OCI-LY1 (cell line): ENCODE data around the gene ASB15.

ENCODE experiments used
- H2AFZ ChIP-seq: fragments of 200-600 bp; sonication (generic), shearing (Covaris generic); 2 replicates; pipeline ENCODE4 v1.6.0; 2014; ENCODE audit warnings: antibody characterized with exemption, mild to moderate bottlenecking, low read length
- H3F3A ChIP-seq: fragments of 200-600 bp; sonication (generic), shearing (Covaris generic); 2 replicates; pipeline ENCODE4 v1.6.0; 2014; ENCODE audit warnings: mild to moderate bottlenecking, antibody characterized with exemption, low read length, moderate library complexity; ENCODE audit not compliant: insufficient read depth
- H3K27ac ChIP-seq: fragments of 200-600 bp; sonication (generic); 2 replicates; pipeline ENCODE4 v1.5.1; 2014; ENCODE audit warnings: low read length, mixed run types, mild to moderate bottlenecking, low read depth; ENCODE audit not compliant: poor library complexity, severe bottlenecking
- H3K27me3 ChIP-seq: fragments of 200-600 bp; sonication (generic); 2 replicates; pipeline ENCODE4 v1.6.0; 2014; ENCODE audit warnings: antibody characterized with exemption, mild to moderate bottlenecking, low read length, moderate library complexity; ENCODE audit not compliant: insufficient read depth
- H3K36me3 ChIP-seq: fragments of 200-600 bp; sonication (generic); 2 replicates; pipeline ENCODE4 v1.6.1; 2014; ENCODE audit warnings: mild to moderate bottlenecking, antibody characterized with exemption, low read length, moderate library complexity, mixed read lengths; ENCODE audit not compliant: insufficient read depth
- H3K4me1 ChIP-seq: fragments of 200-600 bp; sonication (generic); 2 replicates; pipeline ENCODE4 v1.5.1; 2014; ENCODE audit warnings: mild to moderate bottlenecking, low read length, moderate library complexity; ENCODE audit not compliant: insufficient read depth, severe bottlenecking
- H3K4me2 ChIP-seq: fragments of 200-600 bp; sonication (generic), shearing (Covaris generic); 2 replicates; pipeline ENCODE4 v1.6.1; 2014; ENCODE audit warnings: low read length
- H3K4me3 ChIP-seq: fragments of 200-600 bp; sonication (generic); 2 replicates; pipeline ENCODE4 v1.5.1; 2014; ENCODE audit warnings: low read length, low read depth, mild to moderate bottlenecking, mixed read lengths; ENCODE audit not compliant: poor library complexity, severe bottlenecking
- H3K79me2 ChIP-seq: fragments of 200-600 bp; shearing (Covaris generic); 2 replicates; pipeline ENCODE4 v1.6.1; 2016; ENCODE audit warnings: mixed run types, low read length, mixed read lengths; ENCODE audit not compliant: insufficient read depth
- H3K9ac ChIP-seq: fragments of 200-600 bp; sonication (generic), shearing (Covaris generic); 2 replicates; pipeline ENCODE4 v1.6.1; 2014; ENCODE audit warnings: mild to moderate bottlenecking, low read length, mixed read lengths
- H3K9me2 ChIP-seq: fragments of 200-600 bp; sonication (generic), shearing (Covaris generic); 2 replicates; pipeline ENCODE4 v1.6.1; 2014; ENCODE audit warnings: low read depth, mild to moderate bottlenecking, low read length, mixed read lengths
- H3K9me3 ChIP-seq: fragments of 200-600 bp; shearing (Covaris generic); 2 replicates; pipeline ENCODE4 v1.6.1; 2014; ENCODE audit warnings: low read length, mixed read lengths
- H4K20me1 ChIP-seq: fragments of 200-600 bp; sonication (generic), shearing (Covaris generic); 2 replicates; pipeline ENCODE4 v1.6.0; 2016; ENCODE audit warnings: mild to moderate bottlenecking, low read length; ENCODE audit not compliant: insufficient read depth
- EZH2 ChIP-seq: fragments of 200-600 bp; sonication (generic), shearing (Covaris generic); IDR thresholded peaks from 2 replicates; pipeline ENCODE4 v1.8.0; 2017; ENCODE audit warnings: borderline replicate concordance, mixed run types, mild to moderate bottlenecking, antibody characterized with exemption, low read length, moderate library complexity, mixed read lengths
- TF ChIP-seq, protein P1 (sequence below): fragments of 200-600 bp; sonication (generic), shearing (Covaris generic); IDR thresholded peaks from 2 replicates; pipeline ENCODE4 v1.5.1; 2017; ENCODE audit warnings: mild to moderate bottlenecking, antibody characterized with exemption, low read length, moderate library complexity, mixed read lengths

Gene ASB15

DNA sequence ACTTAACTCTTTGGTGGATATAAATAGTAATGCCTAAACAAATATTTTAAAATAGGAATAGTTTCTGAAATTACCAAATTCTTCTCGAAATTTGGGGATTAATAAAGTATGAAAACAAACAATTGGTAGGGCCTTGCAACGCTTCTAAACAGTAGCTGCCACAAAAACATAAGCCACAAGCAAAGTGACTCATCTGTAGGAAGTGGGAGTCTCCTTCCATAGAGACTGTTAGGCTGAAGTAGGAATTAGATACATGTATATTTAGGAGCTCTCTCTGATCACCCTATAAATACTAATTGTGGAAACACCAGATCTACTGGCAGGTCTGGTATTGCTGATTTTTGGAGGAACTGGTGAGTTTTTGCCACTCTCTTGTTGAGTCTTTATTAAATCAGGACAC, 48.3 kb downstream of the ASB15 start:
- H3K27ac ChIP-seq: no peak overlapping the region
- no peak overlapping the region for H3K4me2 ChIP-seq
- H3K4me3 ChIP-seq: no peak overlapping the region
- no peaks in the 10 kb centered on the region for H3K9me3 ChIP-seq
- no peaks in the 10 kb centered on the region for H3K36me3 ChIP-seq
- no peaks in the 10 kb centered on the region for H3F3A ChIP-seq
- H3K9ac ChIP-seq: no peak overlapping the region
- H3K27me3 ChIP-seq: no peaks in the 10 kb centered on the region
- no peaks in the 10 kb centered on the region for H3K4me1 ChIP-seq
- no peaks in the 10 kb centered on the region for H3K9me2 ChIP-seq
- TF ChIP-seq EZH2: no peak
- TF ChIP-seq, protein P1, sequence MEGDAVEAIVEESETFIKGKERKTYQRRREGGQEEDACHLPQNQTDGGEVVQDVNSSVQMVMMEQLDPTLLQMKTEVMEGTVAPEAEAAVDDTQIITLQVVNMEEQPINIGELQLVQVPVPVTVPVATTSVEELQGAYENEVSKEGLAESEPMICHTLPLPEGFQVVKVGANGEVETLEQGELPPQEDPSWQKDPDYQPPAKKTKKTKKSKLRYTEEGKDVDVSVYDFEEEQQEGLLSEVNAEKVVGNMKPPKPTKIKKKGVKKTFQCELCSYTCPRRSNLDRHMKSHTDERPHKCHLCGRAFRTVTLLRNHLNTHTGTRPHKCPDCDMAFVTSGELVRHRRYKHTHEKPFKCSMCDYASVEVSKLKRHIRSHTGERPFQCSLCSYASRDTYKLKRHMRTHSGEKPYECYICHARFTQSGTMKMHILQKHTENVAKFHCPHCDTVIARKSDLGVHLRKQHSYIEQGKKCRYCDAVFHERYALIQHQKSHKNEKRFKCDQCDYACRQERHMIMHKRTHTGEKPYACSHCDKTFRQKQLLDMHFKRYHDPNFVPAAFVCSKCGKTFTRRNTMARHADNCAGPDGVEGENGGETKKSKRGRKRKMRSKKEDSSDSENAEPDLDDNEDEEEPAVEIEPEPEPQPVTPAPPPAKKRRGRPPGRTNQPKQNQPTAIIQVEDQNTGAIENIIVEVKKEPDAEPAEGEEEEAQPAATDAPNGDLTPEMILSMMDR: no peak
- H3K79me2 ChIP-seq: no peaks in the 10 kb centered on the region
- H2AFZ ChIP-seq: no peak overlapping the region
- no peaks in the 10 kb centered on the region for H4K20me1 ChIP-seq

DNA sequence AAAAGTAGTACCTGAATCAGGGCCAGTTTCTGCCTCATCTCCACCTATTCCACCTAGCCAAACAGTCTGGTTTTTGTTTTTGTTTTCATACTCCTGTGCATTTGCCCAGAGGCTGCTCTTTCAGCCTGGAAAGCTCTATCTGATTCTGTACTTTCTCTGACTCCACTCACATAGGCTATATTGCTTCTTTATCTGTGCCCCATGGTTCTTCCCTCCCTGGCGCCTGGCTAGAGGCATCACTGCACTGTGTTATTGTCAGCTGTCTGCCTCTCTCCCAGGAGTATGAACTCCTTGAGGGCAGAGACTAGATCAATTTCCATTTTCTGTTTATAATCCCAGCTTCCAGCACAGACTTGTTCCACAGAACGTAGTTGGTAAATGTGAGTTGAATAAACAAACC, 49.0 kb downstream of the ASB15 start:
- Histone ChIP-seq H3K27ac (no peak overlapping the region), H3K4me3 (no peak overlapping the region), H3K4me1 (no peaks in the 10 kb centered on the region), H3K9me2 (no peaks in the 10 kb centered on the region), H3K27me3 (no peaks in the 10 kb centered on the region), H4K20me1 (no peaks in the 10 kb centered on the region), H3K79me2 (no peaks in the 10 kb centered on the region), H3K9me3 (no peaks in the 10 kb centered on the region), H3K9ac (no peak overlapping the region), H3K4me2 (no peak overlapping the region), H3F3A (no peaks in the 10 kb centered on the region), H2AFZ (no peak overlapping the region), H3K36me3 (no peaks in the 10 kb centered on the region)
- no peak for TF ChIP-seq EZH2
- TF ChIP-seq, protein P1: no peak

DNA sequence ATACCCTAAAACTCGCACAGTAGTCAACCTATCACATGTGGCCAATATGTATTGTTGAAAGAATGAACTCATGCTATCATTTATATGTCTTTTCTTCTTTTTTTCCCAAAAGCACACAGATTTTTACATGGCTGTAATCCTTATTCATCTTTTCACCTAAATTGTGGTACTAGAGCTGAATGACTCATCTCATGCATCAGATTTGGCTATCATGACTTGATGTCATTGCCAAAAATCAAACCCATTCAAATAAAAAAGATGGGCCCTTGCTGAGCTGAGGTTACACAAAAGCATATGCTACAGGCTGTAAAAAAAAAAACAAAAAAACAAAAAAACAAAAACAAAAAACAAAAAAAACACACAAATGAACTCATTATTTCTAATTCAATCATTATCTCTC, 50.8 kb downstream of the ASB15 start:
- no peak for TF ChIP-seq EZH2
- TF ChIP-seq, protein P1: no peak
- Histone ChIP-seq H3F3A (no peaks in the 10 kb centered on the region), H3K27me3 (no peaks in the 10 kb centered on the region), H2AFZ (no peak overlapping the region), H4K20me1 (no peaks in the 10 kb centered on the region), H3K36me3 (no peaks in the 10 kb centered on the region), H3K9ac (no peak overlapping the region), H3K9me3 (no peaks in the 10 kb centered on the region), H3K4me3 (no peak overlapping the region), H3K79me2 (no peaks in the 10 kb centered on the region), H3K4me2 (no peak overlapping the region), H3K4me1 (no peaks in the 10 kb centered on the region), H3K9me2 (no peaks in the 10 kb centered on the region), H3K27ac (no peak overlapping the region)
